ENCODE measurements around the gene PSMD1.

Gene PSMD1

DNA sequence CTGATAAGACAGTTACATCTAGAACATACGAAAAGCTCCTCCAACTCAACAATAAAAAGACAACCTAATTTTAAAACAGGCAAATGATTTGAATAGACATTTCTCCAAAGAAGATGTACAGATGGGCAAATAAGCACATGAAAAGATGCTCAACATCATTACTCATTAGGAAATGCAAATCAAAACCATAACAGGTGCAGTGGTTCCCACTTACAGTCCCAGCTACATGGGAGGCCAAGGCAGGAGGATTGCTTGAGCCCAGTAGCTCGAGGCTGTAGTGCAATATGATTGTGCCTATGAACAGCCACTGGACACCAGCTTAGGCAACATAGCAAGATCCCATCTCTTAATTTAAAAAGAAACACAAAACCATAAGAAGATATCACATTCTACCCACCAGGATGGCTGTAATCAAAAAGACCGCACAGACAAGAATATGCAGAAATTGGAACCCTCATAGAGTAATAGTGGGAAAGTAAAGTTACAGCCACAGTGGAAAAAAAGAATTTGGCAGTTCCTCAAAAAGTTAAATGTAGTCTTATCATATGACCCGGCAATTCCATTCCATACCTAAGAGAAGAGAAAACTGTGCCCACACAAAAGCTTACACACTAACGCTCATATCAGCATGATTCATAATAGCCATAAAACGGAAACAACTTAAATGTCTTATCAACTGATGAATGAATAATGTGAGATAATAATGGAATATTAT lies 111.2 kb downstream of the PSMD1 start:
- TF ChIP-seq NFIC (IDR thresholded peaks at IDR 0.05) (no peak), EP300 (IDR thresholded peaks at IDR 0.05; ENCODE audit: borderline replicate concordance) (no peak), FOXM1 (IDR thresholded peaks at IDR 0.05; ENCODE audit: borderline replicate concordance, low read depth) (no peak), TEAD4 (IDR thresholded peaks at IDR 0.05) (no peak), TAF1 (IDR thresholded peaks at IDR 0.05; ENCODE audit: low read depth) (no peak), EGR1 (IDR thresholded peaks at IDR 0.05) (no peak), RAD21 (IDR thresholded peaks at IDR 0.05; ENCODE audit: low read depth) (no peak), CEBPB (IDR thresholded peaks at IDR 0.05) (no peak), ZBTB7A (IDR thresholded peaks at IDR 0.05; ENCODE audit: low read depth) (no peak), CREB1 (IDR thresholded peaks at IDR 0.05; ENCODE audit: low read depth) (no peak)
- TF ChIP-seq, protein P1, sequence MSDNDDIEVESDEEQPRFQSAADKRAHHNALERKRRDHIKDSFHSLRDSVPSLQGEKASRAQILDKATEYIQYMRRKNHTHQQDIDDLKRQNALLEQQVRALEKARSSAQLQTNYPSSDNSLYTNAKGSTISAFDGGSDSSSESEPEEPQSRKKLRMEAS (IDR thresholded peaks at IDR 0.05) = no peak
- TF ChIP-seq, protein P2, sequence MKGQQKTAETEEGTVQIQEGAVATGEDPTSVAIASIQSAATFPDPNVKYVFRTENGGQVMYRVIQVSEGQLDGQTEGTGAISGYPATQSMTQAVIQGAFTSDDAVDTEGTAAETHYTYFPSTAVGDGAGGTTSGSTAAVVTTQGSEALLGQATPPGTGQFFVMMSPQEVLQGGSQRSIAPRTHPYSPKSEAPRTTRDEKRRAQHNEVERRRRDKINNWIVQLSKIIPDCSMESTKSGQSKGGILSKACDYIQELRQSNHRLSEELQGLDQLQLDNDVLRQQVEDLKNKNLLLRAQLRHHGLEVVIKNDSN (IDR thresholded peaks at IDR 0.05) = no peak

DNA sequence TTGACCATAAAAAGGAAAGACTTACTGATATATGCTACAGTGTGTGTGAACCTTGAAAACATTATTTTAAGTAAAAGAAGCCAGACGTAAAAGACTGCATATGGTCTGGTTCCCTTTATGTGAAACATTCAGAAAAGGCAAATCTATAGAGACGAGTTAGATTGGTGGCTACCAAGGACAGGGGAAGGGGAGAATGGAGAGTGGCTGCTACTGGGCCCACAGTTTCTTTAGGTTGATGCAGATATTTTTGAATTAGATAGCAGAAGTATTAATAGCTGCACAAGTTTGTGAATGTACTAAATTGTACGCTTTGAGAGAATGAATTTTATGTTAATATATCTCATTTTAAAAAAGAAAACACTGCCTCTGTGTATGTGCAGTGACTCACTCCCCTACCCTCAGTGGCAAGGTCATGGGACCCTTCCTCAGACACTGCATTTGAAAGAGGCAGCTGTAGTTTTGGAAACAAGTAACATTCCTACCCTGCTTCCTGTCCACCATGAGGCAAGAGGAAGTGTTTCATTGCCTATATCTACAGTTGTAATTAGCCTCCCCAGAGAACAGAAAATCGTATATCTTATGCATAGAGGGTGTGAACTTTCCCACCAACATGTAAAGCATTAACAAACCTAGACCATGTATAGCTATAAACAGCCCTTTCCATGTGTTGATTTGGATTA lies 111.9 kb downstream of the PSMD1 start:
- TF ChIP-seq NFIC (IDR thresholded peaks at IDR 0.05) (no peak), CEBPB (IDR thresholded peaks at IDR 0.05) (no peak), CREB1 (IDR thresholded peaks at IDR 0.05; ENCODE audit: low read depth) (no peak), TCF12 (IDR thresholded peaks at IDR 0.05; ENCODE audit: low read depth) (no peak), FOXM1 (IDR thresholded peaks at IDR 0.05; ENCODE audit: borderline replicate concordance, low read depth) (no peak), YY1 (IDR thresholded peaks at IDR 0.05; ENCODE audit: low read depth) (no peak), EGR1 (IDR thresholded peaks at IDR 0.05) (no peak), TEAD4 (IDR thresholded peaks at IDR 0.05) (no peak), ZBTB7A (IDR thresholded peaks at IDR 0.05; ENCODE audit: low read depth) (no peak), RAD21 (IDR thresholded peaks at IDR 0.05; ENCODE audit: low read depth) (no peak), EP300 (IDR thresholded peaks at IDR 0.05; ENCODE audit: borderline replicate concordance) (no peak), TAF1 (IDR thresholded peaks at IDR 0.05; ENCODE audit: low read depth) (no peak)
- TF ChIP-seq, protein P3, sequence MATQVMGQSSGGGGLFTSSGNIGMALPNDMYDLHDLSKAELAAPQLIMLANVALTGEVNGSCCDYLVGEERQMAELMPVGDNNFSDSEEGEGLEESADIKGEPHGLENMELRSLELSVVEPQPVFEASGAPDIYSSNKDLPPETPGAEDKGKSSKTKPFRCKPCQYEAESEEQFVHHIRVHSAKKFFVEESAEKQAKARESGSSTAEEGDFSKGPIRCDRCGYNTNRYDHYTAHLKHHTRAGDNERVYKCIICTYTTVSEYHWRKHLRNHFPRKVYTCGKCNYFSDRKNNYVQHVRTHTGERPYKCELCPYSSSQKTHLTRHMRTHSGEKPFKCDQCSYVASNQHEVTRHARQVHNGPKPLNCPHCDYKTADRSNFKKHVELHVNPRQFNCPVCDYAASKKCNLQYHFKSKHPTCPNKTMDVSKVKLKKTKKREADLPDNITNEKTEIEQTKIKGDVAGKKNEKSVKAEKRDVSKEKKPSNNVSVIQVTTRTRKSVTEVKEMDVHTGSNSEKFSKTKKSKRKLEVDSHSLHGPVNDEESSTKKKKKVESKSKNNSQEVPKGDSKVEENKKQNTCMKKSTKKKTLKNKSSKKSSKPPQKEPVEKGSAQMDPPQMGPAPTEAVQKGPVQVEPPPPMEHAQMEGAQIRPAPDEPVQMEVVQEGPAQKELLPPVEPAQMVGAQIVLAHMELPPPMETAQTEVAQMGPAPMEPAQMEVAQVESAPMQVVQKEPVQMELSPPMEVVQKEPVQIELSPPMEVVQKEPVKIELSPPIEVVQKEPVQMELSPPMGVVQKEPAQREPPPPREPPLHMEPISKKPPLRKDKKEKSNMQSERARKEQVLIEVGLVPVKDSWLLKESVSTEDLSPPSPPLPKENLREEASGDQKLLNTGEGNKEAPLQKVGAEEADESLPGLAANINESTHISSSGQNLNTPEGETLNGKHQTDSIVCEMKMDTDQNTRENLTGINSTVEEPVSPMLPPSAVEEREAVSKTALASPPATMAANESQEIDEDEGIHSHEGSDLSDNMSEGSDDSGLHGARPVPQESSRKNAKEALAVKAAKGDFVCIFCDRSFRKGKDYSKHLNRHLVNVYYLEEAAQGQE (IDR thresholded peaks at IDR 0.05; ENCODE audit: low read depth) = no peak
- TF ChIP-seq, protein P1 (IDR thresholded peaks at IDR 0.05) = no peak
- TF ChIP-seq, protein P2 (IDR thresholded peaks at IDR 0.05) = no peak

DNA sequence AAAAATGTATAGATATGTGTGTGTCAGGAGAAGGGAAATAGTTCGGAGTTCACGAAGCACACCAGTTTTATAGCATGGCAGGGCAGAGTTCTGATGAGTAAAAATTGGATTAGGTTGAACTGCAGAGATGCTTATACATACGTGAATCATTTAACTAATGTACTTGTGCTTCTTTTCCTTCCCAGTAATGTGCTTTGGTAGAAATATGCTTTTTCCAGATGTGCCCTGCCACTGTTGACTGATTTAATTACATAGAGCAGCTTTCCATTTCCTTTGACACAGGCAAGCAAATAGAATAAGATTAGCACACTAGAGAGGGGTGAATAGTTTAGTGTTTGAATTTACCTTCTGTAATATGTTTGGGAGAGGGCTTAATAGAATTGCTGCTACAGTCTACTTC lies 112.8 kb downstream of the PSMD1 start:
- TF ChIP-seq EGR1 (IDR thresholded peaks at IDR 0.05) (no peak), TAF1 (IDR thresholded peaks at IDR 0.05; ENCODE audit: low read depth) (no peak), FOXM1 (IDR thresholded peaks at IDR 0.05; ENCODE audit: borderline replicate concordance, low read depth) (no peak), CEBPB (IDR thresholded peaks at IDR 0.05) (no peak), YY1 (IDR thresholded peaks at IDR 0.05; ENCODE audit: low read depth) (no peak), TEAD4 (IDR thresholded peaks at IDR 0.05) (no peak), CREB1 (IDR thresholded peaks at IDR 0.05; ENCODE audit: low read depth) (no peak), EP300 (IDR thresholded peaks at IDR 0.05; ENCODE audit: borderline replicate concordance) (no peak), TCF12 (IDR thresholded peaks at IDR 0.05; ENCODE audit: low read depth) (no peak), NFIC (IDR thresholded peaks at IDR 0.05) (no peak), ZBTB7A (IDR thresholded peaks at IDR 0.05; ENCODE audit: low read depth) (no peak), RAD21 (IDR thresholded peaks at IDR 0.05; ENCODE audit: low read depth) (no peak)
- TF ChIP-seq, protein P1 (IDR thresholded peaks at IDR 0.05) = no peak
- TF ChIP-seq, protein P2 (IDR thresholded peaks at IDR 0.05) = no peak
- TF ChIP-seq, protein P3 (IDR thresholded peaks at IDR 0.05; ENCODE audit: low read depth) = no peak

DNA sequence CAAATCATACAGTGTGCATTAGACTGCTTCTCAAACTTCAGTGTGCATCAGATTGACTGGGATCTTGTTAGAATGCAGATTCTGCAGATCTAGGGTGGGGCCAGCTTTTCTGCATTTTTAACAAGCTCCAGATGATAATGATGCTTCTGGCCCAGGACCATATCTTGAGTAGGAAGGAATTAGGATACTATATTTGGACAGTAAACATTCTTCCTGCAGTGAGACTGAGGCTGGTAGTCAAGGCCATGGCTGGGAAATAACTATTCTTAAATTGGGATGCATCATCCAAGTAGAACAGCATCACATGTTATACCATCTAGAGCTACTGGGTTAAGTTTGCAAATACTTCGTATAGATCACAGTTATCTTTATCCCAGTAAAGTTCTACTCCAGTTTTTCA lies 113.4 kb downstream of the PSMD1 start:
- TF ChIP-seq EP300 (IDR thresholded peaks at IDR 0.05; ENCODE audit: borderline replicate concordance) (no peak), TCF12 (IDR thresholded peaks at IDR 0.05; ENCODE audit: low read depth) (no peak), ZBTB7A (IDR thresholded peaks at IDR 0.05; ENCODE audit: low read depth) (no peak), YY1 (IDR thresholded peaks at IDR 0.05; ENCODE audit: low read depth) (no peak), EGR1 (IDR thresholded peaks at IDR 0.05) (no peak)
- TF ChIP-seq, protein P1 (IDR thresholded peaks at IDR 0.05) = no peak
- TF ChIP-seq, protein P2 (IDR thresholded peaks at IDR 0.05) = no peak
